ENCODE data around the gene AK3. TPM values are rescaled to one million over a fixed set of nuclear protein-coding genes. Genes with fewer than 3 reads are reported as not detected.

The AK3 gene
- total RNA-seq, 2 donors from 2014 or later: 28.5 to 31.2 TPM

GRCh38 chr9:4677392-4677791, 63.6 kb downstream of the AK3 start:
- Mint-ChIP-seq H3K4me1 (no peaks in the 10 kb centered on the region), H3K27me3 (no peaks in the 10 kb centered on the region), H3K36me3 (ENCODE audit: low read depth) (no peaks in the 10 kb centered on the region), H3K27ac (no peak overlapping the region), H3K9me3 (no peaks in the 10 kb centered on the region), H3K4me3 (no peak overlapping the region)
- ATAC-seq (replicated peaks): no peak

GRCh38 chr9:4674783-4675182, 66.2 kb downstream of the AK3 start:
- Mint-ChIP-seq H3K27ac (no peak overlapping the region), H3K9me3 (no peaks in the 10 kb centered on the region), H3K36me3 (ENCODE audit: low read depth) (no peaks in the 10 kb centered on the region), H3K4me3 (no peak overlapping the region), H3K27me3 (no peaks in the 10 kb centered on the region), H3K4me1 (no peaks in the 10 kb centered on the region)
- no peak for ATAC-seq (replicated peaks)

GRCh38 chr9:4671737-4672136, 69.3 kb downstream of the AK3 start:
- Mint-ChIP-seq H3K4me1 (peaks cover 10% of the 10 kb centered on the region), H3K27me3 (no peaks in the 10 kb centered on the region)

GRCh38 chr9:4670591-4670990, 70.4 kb downstream of the AK3 start:
- Mint-ChIP-seq H3K4me1 (peaks cover 19% of the 10 kb centered on the region), H3K36me3 (ENCODE audit: low read depth) (no peaks in the 10 kb centered on the region), H3K9me3 (no peaks in the 10 kb centered on the region), H3K4me3 (peak overlapping the region; percentile 47), H3K27ac (no peak overlapping the region), H3K27me3 (no peaks in the 10 kb centered on the region)
- no peak for ATAC-seq (replicated peaks)

More at GRCh38 chr9:4671737-4672136, 69.3 kb downstream of the AK3 start:
- Mint-ChIP-seq H3K27ac (no peak overlapping the region), H3K9me3 (no peaks in the 10 kb centered on the region), H3K36me3 (ENCODE audit: low read depth) (no peaks in the 10 kb centered on the region), H3K4me3 (no peak overlapping the region)
- peak; percentile 49 for ATAC-seq (replicated peaks)

- H3K4me1 Mint-ChIP-seq: peaks cover 24% of the 10 kb centered on the region
- H3K27ac Mint-ChIP-seq: no peak overlapping the region
- H3K4me3 Mint-ChIP-seq: no peak overlapping the region
- H3K27me3 Mint-ChIP-seq: no peaks in the 10 kb centered on the region
- H3K36me3 Mint-ChIP-seq (ENCODE audit: low read depth): no peaks in the 10 kb centered on the region
- no peak for ATAC-seq (replicated peaks)
- H3K9me3 Mint-ChIP-seq: no peaks in the 10 kb centered on the region
These were observed 71.1 kb downstream of the AK3 start for GRCh38 chr9:4669890-4670289.

GRCh38 chr9:4668604-4669003, 72.4 kb downstream of the AK3 start:
- H3K36me3 Mint-ChIP-seq (ENCODE audit: low read depth): no peaks in the 10 kb centered on the region
- peaks cover 29% of the 10 kb centered on the region for H3K4me1 Mint-ChIP-seq
- H3K27ac Mint-ChIP-seq: no peak overlapping the region
- no peak overlapping the region for H3K4me3 Mint-ChIP-seq
- H3K9me3 Mint-ChIP-seq: no peaks in the 10 kb centered on the region
- H3K27me3 Mint-ChIP-seq: no peaks in the 10 kb centered on the region
- ATAC-seq (replicated peaks): no peak

- Mint-ChIP-seq H3K27ac (no peak overlapping the region), H3K4me1 (peaks cover 37% of the 10 kb centered on the region), H3K36me3 (ENCODE audit: low read depth) (no peaks in the 10 kb centered on the region), H3K27me3 (no peaks in the 10 kb centered on the region), H3K9me3 (no peaks in the 10 kb centered on the region), H3K4me3 (no peak overlapping the region)
- no peak for ATAC-seq (replicated peaks)
These were observed 73.3 kb downstream of the AK3 start for GRCh38 chr9:4667681-4668080.

GRCh38 chr9:4666042-4666699, 74.8 kb downstream of the AK3 start, which contains the start of gene SPATA6L:
Gene SPATA6L, minus strand, starts transcription at chr9:4666480. Its CDS starts 230 bp downstream, at chr9:4666250.
- ATAC-seq (replicated peaks): peak; percentile 38
- H3K9me3 Mint-ChIP-seq: no peaks in the 10 kb centered on the region
- H3K4me3 Mint-ChIP-seq: peak within 1 kb of the TSS; percentile 86
- H3K27me3 Mint-ChIP-seq: no peaks in the 10 kb centered on the region
- no peaks in the 10 kb centered on the region for H3K36me3 Mint-ChIP-seq (ENCODE audit: low read depth)
- peak within 1 kb of the TSS; percentile 79 for H3K27ac Mint-ChIP-seq
- peaks cover 42% of the 10 kb centered on the region for H3K4me1 Mint-ChIP-seq

GRCh38 chr9:4665357-4665756, 75.6 kb downstream of the AK3 start:
- Mint-ChIP-seq H3K27ac (peak overlapping the region; percentile 79), H3K36me3 (ENCODE audit: low read depth) (no peaks in the 10 kb centered on the region), H3K9me3 (no peaks in the 10 kb centered on the region), H3K4me1 (peaks cover 42% of the 10 kb centered on the region), H3K27me3 (no peaks in the 10 kb centered on the region), H3K4me3 (peak overlapping the region; percentile 86)
- ATAC-seq (replicated peaks): no peak

GRCh38 chr9:4663956-4664355, 77.0 kb downstream of the AK3 start:
- H3K27ac Mint-ChIP-seq: no peak overlapping the region
- H3K9me3 Mint-ChIP-seq: no peaks in the 10 kb centered on the region
- H3K36me3 Mint-ChIP-seq (ENCODE audit: low read depth): no peaks in the 10 kb centered on the region
- peak overlapping the region; percentile 86 for H3K4me3 Mint-ChIP-seq
- no peaks in the 10 kb centered on the region for H3K27me3 Mint-ChIP-seq
- H3K4me1 Mint-ChIP-seq: peaks cover 42% of the 10 kb centered on the region
- ATAC-seq (replicated peaks): no peak

GRCh38 chr9:4662989-4663792, 77.8 kb downstream of the AK3 start:
- ATAC-seq (replicated peaks): no peak
- no peaks in the 10 kb centered on the region for H3K27me3 Mint-ChIP-seq
- H3K9me3 Mint-ChIP-seq: no peaks in the 10 kb centered on the region
- peaks cover 38% of the 10 kb centered on the region for H3K4me1 Mint-ChIP-seq
- H3K27ac Mint-ChIP-seq: peak overlapping the region; percentile 73
- no peaks in the 10 kb centered on the region for H3K36me3 Mint-ChIP-seq (ENCODE audit: low read depth)
- peak overlapping the region; percentile 86 for H3K4me3 Mint-ChIP-seq

GRCh38 chr9:4662108-4662988, 78.7 kb downstream of the AK3 start, which contains the start of gene PLPP6:
Gene PLPP6, plus strand, starts transcription at chr9:4662294. Its CDS starts 82 bp downstream, at chr9:4662376.
- no peaks in the 10 kb centered on the region for H3K9me3 Mint-ChIP-seq
- H3K36me3 Mint-ChIP-seq (ENCODE audit: low read depth): no peaks in the 10 kb centered on the region
- H3K27me3 Mint-ChIP-seq: no peaks in the 10 kb centered on the region
- ATAC-seq (replicated peaks): peak; percentile 85
- H3K27ac Mint-ChIP-seq: peak within 1 kb of the TSS; percentile 73
- H3K4me1 Mint-ChIP-seq: peaks cover 32% of the 10 kb centered on the region
- H3K4me3 Mint-ChIP-seq: peak within 1 kb of the TSS; percentile 86

GRCh38 chr9:4661611-4662010, 79.4 kb downstream of the AK3 start:
- H3K27me3 Mint-ChIP-seq: no peaks in the 10 kb centered on the region
- peak overlapping the region; percentile 73 for H3K27ac Mint-ChIP-seq
- no peaks in the 10 kb centered on the region for H3K36me3 Mint-ChIP-seq (ENCODE audit: low read depth)
- no peak for ATAC-seq (replicated peaks)
- H3K4me1 Mint-ChIP-seq: peaks cover 32% of the 10 kb centered on the region
- peak overlapping the region; percentile 86 for H3K4me3 Mint-ChIP-seq
- H3K9me3 Mint-ChIP-seq: no peaks in the 10 kb centered on the region

GRCh38 chr9:4661165-4661564, 79.8 kb downstream of the AK3 start:
- Mint-ChIP-seq H3K27me3 (no peaks in the 10 kb centered on the region), H3K36me3 (ENCODE audit: low read depth) (no peaks in the 10 kb centered on the region), H3K9me3 (no peaks in the 10 kb centered on the region), H3K4me1 (peaks cover 28% of the 10 kb centered on the region), H3K27ac (peak overlapping the region; percentile 73), H3K4me3 (peak overlapping the region; percentile 86)
- ATAC-seq (replicated peaks): no peak
